GM23338 (cell line): ENCODE results near the gene LZTS3. TPM values are rescaled to one million over a fixed set of nuclear protein-coding genes. Genes with fewer than 3 reads are reported as not detected.

ENCODE experiments used
- ATAC-seq: fragments of 200-7000 bp; cut with Tn5 transposase; 3 replicates; pipeline ENCODE4 v1.9.1; 2020
- DNase-seq: peaks from one replicate; pipeline ENCODE4 v3.0.0-alpha.2; 2015; ENCODE audit warnings: low spot score
- H2AFZ ChIP-seq: fragments of 200-600 bp; sonication (generic); 2 replicates; pipeline ENCODE4 v1.8.0; 2016; ENCODE audit warnings: antibody characterized with exemption, mild to moderate bottlenecking, moderate library complexity
- H3F3A ChIP-seq: fragments of 200-600 bp; sonication (generic); replicated peaks from 2 replicates; pipeline ENCODE4 v1.8.0; 2017; ENCODE audit warnings: antibody characterized with exemption, mixed run types, low read depth
- H3K27ac ChIP-seq: fragments of 200-600 bp; sonication (generic); 2 replicates; pipeline ENCODE4 v1.6.1; 2016; ENCODE audit warnings: low read depth
- H3K27me3 ChIP-seq: fragments of 200-600 bp; sonication (generic); 2 replicates; pipeline ENCODE4 v1.8.0; 2016; ENCODE audit warnings: mild to moderate bottlenecking, mixed run types, moderate library complexity; ENCODE audit not compliant: insufficient read depth
- H3K36me3 ChIP-seq: fragments of 200-600 bp; sonication (generic); 2 replicates; pipeline ENCODE4 v1.8.0; 2016; ENCODE audit warnings: mild to moderate bottlenecking; ENCODE audit not compliant: insufficient read depth
- H3K4me1 ChIP-seq: fragments of 200-600 bp; sonication (generic); 2 replicates; pipeline ENCODE4 v1.8.0; 2016; ENCODE audit warnings: mild to moderate bottlenecking, moderate library complexity; ENCODE audit not compliant: insufficient read depth
- H3K4me2 ChIP-seq: fragments of 200-600 bp; sonication (generic); 2 replicates; pipeline ENCODE4 v1.7.1; 2017; ENCODE audit warnings: mixed run types
- H3K4me3 ChIP-seq: fragments of 200-600 bp; sonication (generic); 2 replicates; pipeline ENCODE4 v1.6.1; 2016; ENCODE audit warnings: mixed run types
- H3K79me2 ChIP-seq: fragments of 200-600 bp; sonication (generic); replicated peaks from 2 replicates; pipeline ENCODE4 v1.8.0; 2017; ENCODE audit warnings: mild to moderate bottlenecking; ENCODE audit not compliant: insufficient read depth
- H3K9me2 ChIP-seq: fragments of 200-600 bp; sonication (generic); 2 replicates; pipeline ENCODE4 v1.8.0; 2017; ENCODE audit not compliant: insufficient read depth
- H4K20me1 ChIP-seq: fragments of 200-600 bp; sonication (generic); replicated peaks from 2 replicates; pipeline ENCODE4 v1.8.0; 2017; ENCODE audit warnings: mild to moderate bottlenecking; ENCODE audit not compliant: insufficient read depth
- H3K27ac Mint-ChIP-seq: 2 replicates; pipeline ENCODE4 v1.8.0; 2020; ENCODE audit warnings: inconsistent platforms, mild to moderate bottlenecking, moderate library complexity, mixed read lengths
- H3K27me3 Mint-ChIP-seq: 3 replicates; pipeline ENCODE4 v1.8.0; 2022; ENCODE audit warnings: low read depth, mild to moderate bottlenecking, moderate library complexity, mixed read lengths, inconsistent platforms; ENCODE audit not compliant: insufficient read depth, poor library complexity
- H3K36me3 Mint-ChIP-seq: 3 replicates; pipeline ENCODE4 v1.8.0; 2021; ENCODE audit warnings: low read depth, mild to moderate bottlenecking, inconsistent platforms, moderate library complexity, mixed read lengths
- H3K4me1 Mint-ChIP-seq: 3 replicates; pipeline ENCODE4 v1.8.0; 2020; ENCODE audit warnings: mild to moderate bottlenecking, inconsistent platforms, mixed read lengths
- H3K4me3 Mint-ChIP-seq: 3 replicates; pipeline ENCODE4 v1.8.0; 2021; ENCODE audit warnings: moderate library complexity, mild to moderate bottlenecking, inconsistent platforms, mixed read lengths
- H3K9me3 Mint-ChIP-seq: 3 replicates; pipeline ENCODE4 v1.8.0; 2020; ENCODE audit warnings: moderate library complexity, mild to moderate bottlenecking, inconsistent platforms, mixed read lengths
- CREB1 ChIP-seq: fragments of 250-450 bp; sonication (Bioruptor Pico); IDR thresholded peaks from 2 replicates; pipeline ENCODE4 v1.5.0; 2020; ENCODE audit warnings: low read depth, mild to moderate bottlenecking, moderate library complexity
- CTCF ChIP-seq, 2 experiments: fragments of 200-600 bp in 1 of 2; sonication (generic) in 1 of 2; conservative IDR thresholded peaks; 2 replicates each; pipeline versions ENCODE4 v1.5.1 to v1.6.1; 2016 to 2017; ENCODE audit warnings: antibody characterized with exemption in 2 of 2, low read depth in 2 of 2, mild to moderate bottlenecking in 2 of 2, moderate library complexity in 1 of 2
- ETS1 ChIP-seq: IDR thresholded peaks from 2 replicates; pipeline ENCODE4 v1.6.1; 2016; ENCODE audit warnings: antibody characterized with exemption
- EZH2 ChIP-seq: fragments of 200-600 bp; sonication (generic); IDR thresholded peaks from one replicate; pipeline ENCODE4 v1.8.0; 2017; ENCODE audit warnings: antibody characterized with exemption, mild to moderate bottlenecking, low read depth; ENCODE audit not compliant: unreplicated experiment
- EZH2phosphoT487 ChIP-seq: fragments of 200-600 bp; sonication (generic); IDR thresholded peaks from one replicate; pipeline ENCODE4 v1.8.1; 2018; ENCODE audit warnings: antibody characterized with exemption; ENCODE audit not compliant: unreplicated experiment
- JUNB ChIP-seq: IDR thresholded peaks from one replicate; pipeline ENCODE4 v1.6.1; 2016; ENCODE audit warnings: antibody characterized with exemption; ENCODE audit not compliant: unreplicated experiment
- NANOG ChIP-seq: IDR thresholded peaks from 2 replicates; pipeline ENCODE4 v1.6.1; 2016; ENCODE audit warnings: antibody characterized with exemption, borderline replicate concordance
- POLR2AphosphoS5 ChIP-seq: IDR thresholded peaks from 2 replicates; pipeline ENCODE4 v1.6.1; 2016; ENCODE audit warnings: antibody characterized with exemption, low read depth
- REST ChIP-seq: IDR thresholded peaks from one replicate; pipeline ENCODE4 v1.6.1; 2018; ENCODE audit warnings: antibody characterized with exemption; ENCODE audit not compliant: unreplicated experiment
- STAT1 ChIP-seq: IDR thresholded peaks from one replicate; pipeline ENCODE4 v1.6.1; 2016; ENCODE audit warnings: antibody characterized with exemption; ENCODE audit not compliant: unreplicated experiment
- ZNF114 ChIP-seq: fragments of 250-450 bp; sonication (Bioruptor Pico); IDR thresholded peaks from 2 replicates; pipeline ENCODE4 v1.5.0; 2020; ENCODE audit warnings: mild to moderate bottlenecking, moderate library complexity
- ZNF331 ChIP-seq: fragments of 250-450 bp; sonication (Bioruptor Pico); IDR thresholded peaks from 2 replicates; pipeline ENCODE4 v1.5.0; 2020; ENCODE audit warnings: low read depth, mild to moderate bottlenecking, moderate library complexity
- ZNF462 ChIP-seq: fragments of 250-450 bp; sonication (Bioruptor Pico); IDR thresholded peaks from 2 replicates; pipeline ENCODE4 v1.5.0; 2020; ENCODE audit warnings: mild to moderate bottlenecking, moderate library complexity
- polyA plus RNA-seq: library from polyadenylated mRNA; unstranded; fragments of >200 nt; fragmentation: Nextera tagmentation; extraction: Ambion mirVana; gene quantifications from 2 replicates; pipeline ENCODE4 v1.2.1, GENCODE V29; 2016
- total RNA-seq: library from RNA; depleted of rRNA; stranded (reverse); fragments of >200 nt; shearing (Covaris generic); gene quantifications from 2 replicates; pipeline ENCODE4 v1.2.3, GENCODE V29; 2014

LZTS3 gene
- total and polyA plus RNA-seq, 2 experiments from 2014 or later = 9.7 to 40.7 TPM

- Mint-ChIP-seq H3K27me3 (peaks cover 5% of the 10 kb centered on the region), H3K4me1 (peaks cover 5% of the 10 kb centered on the region; the same call in 1 of the 3 replicates), H3K27ac (no peak overlapping the region), H3K4me3 (no peak overlapping the region), H3K36me3 (peaks cover 28% of the 10 kb centered on the region; the same call in 2 of the 3 replicates), H3K9me3 (no peaks in the 10 kb centered on the region)
- TF ChIP-seq EZH2 (no peak), ZNF462 (CRISPR knock-in tag) (no peak), CTCF (conservative IDR thresholded peaks at IDR 0.05; ENCODE audit: low read depth in 2 of 2) (no peak), STAT1 (no peak), ETS1 (no peak), ZNF331 (CRISPR knock-in tag) (no peak), REST (no peak), POLR2AphosphoS5 (no peak), CREB1 (CRISPR knock-in tag) (no peak), NANOG (no peak), EZH2phosphoT487 (no peak), JUNB (no peak), ZNF114 (CRISPR knock-in tag) (no peak)
- no peaks in the 10 kb centered on the region for H3K79me2 ChIP-seq
- H3K27ac ChIP-seq = no peak overlapping the region
- H3K27me3 ChIP-seq = no peaks in the 10 kb centered on the region
- no peak overlapping the region for H2AFZ ChIP-seq
- H3K4me1 ChIP-seq = no peaks in the 10 kb centered on the region; the same call in 1 of the 2 replicates
- H3K36me3 ChIP-seq = peaks cover 11% of the 10 kb centered on the region; the same call in 1 of the 2 replicates
- H3K4me2 ChIP-seq = no peak overlapping the region
- ATAC-seq (no peak), DNase-seq (no peak)
- no peaks in the 10 kb centered on the region for H3K9me2 ChIP-seq
- no peak overlapping the region for H3K4me3 ChIP-seq
- H4K20me1 ChIP-seq = peaks cover 9% of the 10 kb centered on the region; the same call in 1 of the 2 replicates
- H3F3A ChIP-seq = peaks cover 9% of the 10 kb centered on the region; the same call in 1 of the 2 replicates
Measured at GRCh38 chr20:3221398-3222226, 48.3 kb upstream of the LZTS3 start.
